Right lobe of liver (tissue), 6 donors: ENCODE results near the gene BSPRY. TPM values are rescaled to one million over a fixed set of nuclear protein-coding genes. Genes with fewer than 3 reads are reported as not detected.

Source experiments
- ATAC-seq, 4 donors: fragments of 200-7000 bp; cut with Tn5 transposase; one replicate each; pipeline ENCODE4 v1.9.1; 2020; ENCODE audit warnings: mild to moderate bottlenecking in 4 of 4, moderate library complexity in 4 of 4
- DNase-seq, 3 donors: peaks; one replicate each; pipeline ENCODE4 v3.0.0-alpha.2; 2020
- H3K27ac ChIP-seq, 3 donors: fragments of 200-600 bp; one replicate each; pipeline ENCODE4 v1.8.0; 2022
- H3K27me3 ChIP-seq, 2 donors: fragments of 200-600 bp; one replicate each; pipeline ENCODE4 v1.8.0; 2022
- H3K36me3 ChIP-seq, 4 donors: fragments of 200-600 bp; sonication (generic) in 1 of 4; one replicate each; pipeline versions ENCODE4 v1.5.1 to v1.8.0; 2017 to 2022; ENCODE audit warnings: control low read depth in 1 of 4
- H3K4me1 ChIP-seq, 4 donors: fragments of 200-600 bp; sonication (generic) in 1 of 4; one replicate each; pipeline versions ENCODE4 v1.5.1 to v1.8.0; 2017 to 2022; ENCODE audit warnings: control low read depth in 1 of 4
- H3K4me3 ChIP-seq, 3 donors: fragments of 200-600 bp; one replicate each; pipeline ENCODE4 v1.8.0; 2022
- H3K9me3 ChIP-seq, 4 donors: fragments of 200-600 bp; sonication (generic) in 1 of 4; one replicate each; pipeline versions ENCODE4 v1.5.1 to v1.8.0; 2017 to 2022; ENCODE audit warnings: control low read depth in 1 of 4
- POLR2A ChIP-seq: fragments of 450-650 bp; IDR thresholded peaks from one replicate; pipeline ENCODE4 v1.6.1; 2017; ENCODE audit warnings: antibody characterized with exemption, mild to moderate bottlenecking
- WGBS: methylation state at CpG from one replicate; pipeline ENCODE4 v1.1.6; 2018; ENCODE audit warnings: low coverage, low lambda C conversion rate; ENCODE audit not compliant: insufficient coverage; ENCODE audit errors: missing lambda C conversion rate; 5-methylcytosine and 5-hydroxymethylcytosine counted together
- intact Hi-C, 2 donors: fragments of 100-400 bp; cut with DNase I; formaldehyde crosslinking; loops; one replicate each; pipeline versions ENCODE4 v1.11.2 to v1.14.1; 2022
- total RNA-seq, 6 experiments: library from RNA; depleted of rRNA in 2 of 6; stranded (reverse); fragments of >200 nt in 2 of 6; fragmentation: NEBNext Ultra II Directional in 3 of 6; extraction: Animal tissue kit (Norgen Biotek cat#: 25700) in 3 of 6; gene quantifications; one replicate each; pipeline versions ENCODE4 v1.1.0 to v1.2.4, GENCODE V29; 2016 to 2023
- TF ChIP-seq, protein P1 (sequence below), 4 donors: fragments of 200-600 bp in 3 of 4; fragments of 450-650 bp in 1 of 4; IDR thresholded peaks; one replicate each; pipeline versions ENCODE4 v1.5.1 to v1.8.0; 2016 to 2022; ENCODE audit warnings: antibody characterized with exemption in 4 of 4, mild to moderate bottlenecking in 2 of 4
- donor health status: DM: no; HTN: yes; CAD: no.
- donor health status: DM: no; HTN: no; CAD: no.
- donor health status: DM: no; HTN: no; CAD: no.
- donor health status: DM: no; HTN: yes; CAD: no.
- donor health status: DM: no; HTN: yes; CAD: no.

The BSPRY gene
- total RNA-seq, 6 experiments from 2014 or later = 0.24 to 1.4 (median 0.78) TPM

DNA sequence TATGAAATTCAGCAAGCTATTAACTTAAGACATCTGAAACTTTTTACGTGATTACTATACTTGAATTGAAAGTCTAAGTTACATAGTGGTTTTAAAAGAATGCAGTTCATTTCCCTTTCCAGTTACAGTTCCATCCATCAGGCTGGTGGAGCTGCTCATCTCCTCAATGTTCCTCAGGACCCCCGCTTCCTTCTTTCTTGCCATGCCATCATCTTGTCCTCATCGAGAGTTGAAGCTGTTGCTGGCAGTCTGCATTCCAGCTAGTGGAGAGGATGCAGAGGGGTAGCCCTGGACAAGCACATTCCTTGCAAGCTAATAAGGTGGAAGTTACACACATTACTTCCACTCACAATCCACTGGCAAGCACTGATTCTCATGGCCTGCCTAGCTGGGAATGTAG lies 37.4 kb upstream of the BSPRY start:
- intact Hi-C loops = loop anchor here in 1 of 2 donors (5.0 kb wide), 1 partner anchor 95 kb away; no protein-coding TSS in a partner anchor
- no peak overlapping the region for H3K27ac ChIP-seq
- H3K4me1 ChIP-seq = no peaks in the 10 kb centered on the region
- H3K9me3 ChIP-seq = no peaks in the 10 kb centered on the region
- DNase-seq (no peak), ATAC-seq (no peak)
- WGBS = 76% methylated on average over 3 of the region's 3 CpGs
- no peak overlapping the region for H3K4me3 ChIP-seq
- H3K27me3 ChIP-seq = no peaks in the 10 kb centered on the region
- H3K36me3 ChIP-seq = no peaks in the 10 kb centered on the region
- TF ChIP-seq POLR2A = no peak

DNA sequence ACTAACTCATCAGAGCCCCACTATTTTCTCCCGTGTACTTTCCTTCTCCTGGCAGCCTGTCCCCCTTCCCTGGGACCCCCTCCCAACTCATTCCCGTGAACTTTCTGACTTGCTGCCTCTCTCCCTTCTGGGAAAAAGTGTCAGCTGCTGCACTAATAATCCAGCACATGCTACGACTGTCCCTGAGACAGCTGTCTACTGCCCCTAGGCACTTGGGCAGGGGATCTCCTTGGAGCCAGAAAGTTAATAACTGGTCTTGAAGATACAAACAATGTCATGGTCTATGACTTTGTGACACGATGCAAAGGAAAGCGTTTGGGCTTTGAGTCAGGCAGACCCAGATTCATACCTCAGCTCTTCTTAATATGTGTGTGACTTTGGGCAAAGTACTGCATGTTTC lies 36.1 kb upstream of the BSPRY start:
- Histone ChIP-seq H3K27ac (no peak overlapping the region), H3K4me1 (no peaks in the 10 kb centered on the region), H3K36me3 (no peaks in the 10 kb centered on the region), H3K27me3 (no peaks in the 10 kb centered on the region), H3K9me3 (no peaks in the 10 kb centered on the region), H3K4me3 (no peak overlapping the region)
- intact Hi-C loops = loop anchor here in 1 of 2 donors (5.0 kb wide), 1 partner anchor 94 kb away; no protein-coding TSS in a partner anchor
- 72% methylated on average over 5 of the region's 5 CpGs for WGBS
- no peak for TF ChIP-seq POLR2A
- TF ChIP-seq, protein P1, sequence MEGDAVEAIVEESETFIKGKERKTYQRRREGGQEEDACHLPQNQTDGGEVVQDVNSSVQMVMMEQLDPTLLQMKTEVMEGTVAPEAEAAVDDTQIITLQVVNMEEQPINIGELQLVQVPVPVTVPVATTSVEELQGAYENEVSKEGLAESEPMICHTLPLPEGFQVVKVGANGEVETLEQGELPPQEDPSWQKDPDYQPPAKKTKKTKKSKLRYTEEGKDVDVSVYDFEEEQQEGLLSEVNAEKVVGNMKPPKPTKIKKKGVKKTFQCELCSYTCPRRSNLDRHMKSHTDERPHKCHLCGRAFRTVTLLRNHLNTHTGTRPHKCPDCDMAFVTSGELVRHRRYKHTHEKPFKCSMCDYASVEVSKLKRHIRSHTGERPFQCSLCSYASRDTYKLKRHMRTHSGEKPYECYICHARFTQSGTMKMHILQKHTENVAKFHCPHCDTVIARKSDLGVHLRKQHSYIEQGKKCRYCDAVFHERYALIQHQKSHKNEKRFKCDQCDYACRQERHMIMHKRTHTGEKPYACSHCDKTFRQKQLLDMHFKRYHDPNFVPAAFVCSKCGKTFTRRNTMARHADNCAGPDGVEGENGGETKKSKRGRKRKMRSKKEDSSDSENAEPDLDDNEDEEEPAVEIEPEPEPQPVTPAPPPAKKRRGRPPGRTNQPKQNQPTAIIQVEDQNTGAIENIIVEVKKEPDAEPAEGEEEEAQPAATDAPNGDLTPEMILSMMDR (IDR thresholded peaks at IDR 0.05) = no peak
- DNase-seq (no peak), ATAC-seq (no peak)

DNA sequence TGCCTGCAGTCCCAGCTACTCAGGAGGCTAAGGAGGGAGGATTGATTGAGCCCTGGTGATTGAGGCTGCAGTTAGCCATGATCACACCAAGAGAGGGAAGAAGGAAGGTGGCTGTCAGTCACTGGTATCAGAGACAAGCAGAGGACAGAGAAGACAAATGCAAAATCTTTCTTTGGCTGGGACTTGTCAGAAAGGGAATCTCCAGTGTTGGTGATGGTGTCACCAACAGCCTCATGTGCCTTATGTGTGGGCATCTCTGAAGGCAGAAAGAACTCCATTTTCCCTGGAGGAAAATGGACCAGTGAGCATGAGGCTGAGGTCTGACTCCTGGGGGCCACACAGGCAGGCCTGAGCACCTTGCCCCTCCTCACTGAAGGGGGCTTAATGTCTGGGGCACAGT lies 34.1 kb upstream of the BSPRY start:
- ATAC-seq (no peak), DNase-seq (no peak)
- Histone ChIP-seq H3K27me3 (no peaks in the 10 kb centered on the region), H3K36me3 (no peaks in the 10 kb centered on the region), H3K4me3 (no peak overlapping the region), H3K27ac (no peak overlapping the region), H3K4me1 (no peaks in the 10 kb centered on the region), H3K9me3 (no peaks in the 10 kb centered on the region)
- intact Hi-C loops = no loop called here
- TF ChIP-seq, protein P1 (IDR thresholded peaks at IDR 0.05) = no peak
- no peak for TF ChIP-seq POLR2A

DNA sequence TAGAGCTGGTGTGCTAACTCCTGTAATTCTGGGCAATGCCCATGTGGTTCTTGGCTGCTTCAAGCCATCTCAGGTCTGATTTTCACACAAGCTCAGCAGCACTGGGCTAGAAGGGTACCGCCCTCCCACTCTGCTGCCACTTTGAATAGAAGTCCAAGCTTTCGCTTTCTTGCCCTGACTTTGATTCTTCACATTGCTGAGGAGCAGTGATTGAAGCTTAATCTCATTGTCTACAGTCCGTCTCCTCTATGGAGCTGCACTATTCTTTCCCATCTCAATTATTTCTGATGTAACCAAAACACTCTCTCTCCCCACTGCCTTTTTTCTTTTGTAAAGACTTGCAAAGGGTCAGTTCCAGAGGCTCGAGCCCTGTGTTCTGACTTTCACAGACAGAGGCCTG lies 33.3 kb upstream of the BSPRY start:
- Histone ChIP-seq H3K36me3 (no peaks in the 10 kb centered on the region), H3K27ac (no peak overlapping the region), H3K4me3 (no peak overlapping the region), H3K4me1 (no peaks in the 10 kb centered on the region), H3K27me3 (no peaks in the 10 kb centered on the region), H3K9me3 (no peaks in the 10 kb centered on the region)
- WGBS = 81% methylated on average over 4 of the region's 4 CpGs
- intact Hi-C loops = no loop called here
- ATAC-seq (no peak), DNase-seq (no peak)
- TF ChIP-seq, protein P1 (IDR thresholded peaks at IDR 0.05) = no peak
- TF ChIP-seq POLR2A = no peak

DNA sequence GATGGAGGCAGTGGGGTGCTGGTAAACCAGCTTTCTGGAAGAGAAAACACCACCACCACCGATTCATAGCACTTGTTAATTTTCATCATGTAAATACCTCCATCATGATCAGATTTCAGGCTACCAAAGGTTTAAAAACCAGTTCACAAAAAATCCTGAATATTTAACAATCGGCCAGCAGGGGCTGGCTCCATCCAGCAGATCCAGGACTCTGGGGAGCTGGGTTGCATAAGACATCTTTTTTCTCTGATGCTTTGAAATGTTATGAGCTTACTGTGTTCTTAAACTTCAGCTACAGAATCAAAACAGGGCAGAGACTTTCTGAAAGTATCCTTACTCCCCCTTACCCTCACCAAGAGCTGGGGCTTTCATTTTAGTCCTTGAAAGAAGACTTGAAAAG lies 31.6 kb upstream of the BSPRY start:
- 27% methylated on average over 2 of the region's 2 CpGs for WGBS
- Histone ChIP-seq H3K27ac (no peak overlapping the region), H3K27me3 (no peaks in the 10 kb centered on the region), H3K4me1 (no peaks in the 10 kb centered on the region), H3K36me3 (no peaks in the 10 kb centered on the region), H3K9me3 (no peaks in the 10 kb centered on the region), H3K4me3 (no peak overlapping the region)
- DNase-seq = no peak
- no peak for ATAC-seq
- intact Hi-C loops = no loop called here
- TF ChIP-seq, protein P1 (IDR thresholded peaks at IDR 0.05) = peak in 2 of 4 donors; percentile 19 to 21
- no peak for TF ChIP-seq POLR2A
